ENCODE measurements around the gene AHSP. TPM values are rescaled to one million over a fixed set of nuclear protein-coding genes. Genes with fewer than 3 reads are reported as not detected.
"Not testable (repeated sequence)": the region's sequence is repeated elsewhere in the genome, so short reads cannot be mapped to it uniquely, and the experiment has no call there.

Gene AHSP, protein sequence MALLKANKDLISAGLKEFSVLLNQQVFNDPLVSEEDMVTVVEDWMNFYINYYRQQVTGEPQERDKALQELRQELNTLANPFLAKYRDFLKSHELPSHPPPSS
- total RNA-seq (2014; rRNA removed), result not detected in 2 replicates
- polyA plus RNA-seq (2012), result not detected

DNA sequence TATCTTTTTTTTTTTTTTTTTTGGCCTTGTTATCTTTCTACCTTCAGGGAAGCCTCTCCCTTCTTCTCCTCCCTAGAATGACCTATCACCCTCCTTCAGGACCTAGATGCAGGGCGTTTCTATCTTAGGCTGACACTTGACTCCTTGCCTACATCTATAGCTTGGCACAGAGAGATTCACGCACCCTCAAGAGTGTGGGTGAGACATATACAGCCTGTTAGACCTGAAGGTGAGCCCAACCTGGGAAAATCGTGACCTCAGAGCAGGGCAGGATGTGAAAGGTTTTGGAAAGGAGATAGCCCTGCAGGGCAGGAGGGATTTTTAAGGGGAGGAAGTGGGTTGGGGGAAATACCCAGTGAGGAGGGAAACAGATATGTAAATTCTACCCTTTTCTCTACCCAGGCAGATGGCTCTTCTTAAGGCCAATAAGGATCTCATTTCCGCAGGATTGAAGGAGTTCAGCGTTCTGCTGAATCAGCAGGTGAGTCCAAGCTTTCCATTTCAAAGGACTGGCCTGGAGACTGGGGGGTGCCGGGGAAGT is at the start of gene AHSP:
Gene AHSP (plus strand): TSS at position 167 of the 541 bp plus-strand sequence. CDS start 240 bp downstream, at position 407.
- no peak for DNase-seq (ENCODE audit: low read depth)

DNA sequence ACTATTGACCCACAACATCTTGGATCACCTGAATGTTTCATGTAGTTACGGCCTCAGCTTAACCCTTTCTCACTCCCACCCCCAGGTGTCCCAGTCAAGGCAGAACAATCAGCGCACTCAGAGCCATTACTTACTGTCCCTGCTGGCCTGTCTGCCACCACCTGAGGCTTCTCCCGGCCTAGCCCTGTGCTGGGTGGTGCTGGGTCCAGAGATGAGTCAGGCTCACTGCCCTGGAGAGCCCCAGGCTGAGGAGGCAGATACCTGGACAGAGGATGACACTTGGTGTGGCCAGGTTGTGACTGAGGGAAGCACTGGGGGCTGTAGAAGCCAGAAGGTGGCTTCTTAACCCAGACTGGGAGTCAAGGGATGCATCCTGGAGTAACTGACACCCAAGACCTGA is 48.7 kb upstream of the AHSP start:
- DNase-seq (ENCODE audit: low read depth), result no peak

DNA sequence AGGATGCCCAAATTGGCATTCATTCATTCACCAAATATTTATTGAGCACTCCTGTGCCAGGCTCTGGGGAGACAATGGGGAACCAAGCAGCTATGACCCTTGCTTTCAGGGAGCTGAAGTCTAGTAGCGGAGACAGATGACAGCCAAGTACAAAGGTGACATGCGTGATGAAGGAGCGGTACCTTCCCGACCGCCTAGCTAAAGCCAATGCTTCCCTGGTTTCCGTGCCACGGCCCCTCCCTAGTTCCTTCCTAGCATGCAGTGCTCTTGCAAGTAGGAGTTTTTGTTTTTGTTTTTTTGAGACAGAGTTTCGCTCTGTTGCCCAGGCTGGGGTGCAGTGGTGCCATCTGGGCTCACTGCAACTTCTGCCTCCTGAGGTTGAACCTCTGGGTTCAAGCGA is 47.9 kb upstream of the AHSP start:
- DNase-seq (ENCODE audit: low read depth), result no peak

DNA sequence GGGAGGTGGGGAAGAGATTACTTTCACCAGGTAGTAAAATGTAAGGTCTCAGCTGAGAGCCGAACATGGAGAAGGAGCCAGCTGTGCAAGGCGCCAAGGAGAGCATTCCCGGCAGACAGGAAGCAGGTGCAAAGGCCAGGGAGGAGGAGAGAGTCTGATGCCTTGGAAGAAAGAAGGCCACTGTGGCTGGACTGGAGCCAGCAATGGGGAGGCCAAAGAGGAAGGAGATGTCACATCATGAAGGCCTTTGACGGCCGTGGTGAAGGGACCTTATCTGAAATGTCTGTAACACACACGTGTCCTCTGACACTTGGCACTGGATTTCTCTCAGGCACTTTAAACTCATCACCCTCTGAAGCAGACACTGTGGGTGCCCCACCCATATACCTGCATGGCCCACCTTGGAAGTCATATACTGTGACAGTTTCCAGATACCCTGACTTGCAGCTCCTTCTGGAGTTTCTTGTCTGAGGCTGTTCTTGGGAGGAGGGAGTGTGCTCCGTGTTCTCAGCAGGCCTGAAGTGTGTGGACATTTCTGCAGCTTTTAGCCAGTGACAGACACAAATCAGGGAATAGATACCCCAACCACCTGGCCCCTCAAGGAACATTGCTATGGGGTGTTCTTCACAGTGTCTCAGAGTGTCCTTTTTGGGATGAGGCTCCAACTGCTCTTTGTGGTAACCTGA is 46.7 kb upstream of the AHSP start:
- no peak for DNase-seq (ENCODE audit: low read depth)

DNA sequence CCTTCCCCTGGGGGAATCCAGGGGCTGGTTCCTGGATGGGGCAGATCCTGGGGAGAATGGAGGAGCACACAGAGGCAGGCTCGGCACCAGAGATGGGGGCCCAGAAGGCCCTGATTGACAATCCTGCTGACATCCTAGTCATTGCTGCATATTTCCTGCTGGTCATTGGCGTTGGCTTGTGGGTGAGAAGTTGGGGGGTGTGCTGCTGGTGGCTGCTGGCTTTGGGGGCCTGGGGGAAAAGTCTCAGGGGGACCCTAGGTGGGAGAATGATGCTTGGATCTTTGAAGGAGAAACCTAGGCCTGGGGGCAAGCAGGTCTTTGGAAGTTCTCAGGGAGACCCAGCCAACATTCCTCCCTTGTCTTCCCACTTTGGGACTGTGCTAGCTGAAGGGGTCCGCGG is 44.6 kb upstream of the AHSP start, which contains the start of gene SLC5A2:
Gene SLC5A2 (plus strand): TSS at position 43 of the 400 bp plus-strand sequence. CDS start 14 bp downstream, at position 57.
- DNase-seq (ENCODE audit: low read depth), result no peak

DNA sequence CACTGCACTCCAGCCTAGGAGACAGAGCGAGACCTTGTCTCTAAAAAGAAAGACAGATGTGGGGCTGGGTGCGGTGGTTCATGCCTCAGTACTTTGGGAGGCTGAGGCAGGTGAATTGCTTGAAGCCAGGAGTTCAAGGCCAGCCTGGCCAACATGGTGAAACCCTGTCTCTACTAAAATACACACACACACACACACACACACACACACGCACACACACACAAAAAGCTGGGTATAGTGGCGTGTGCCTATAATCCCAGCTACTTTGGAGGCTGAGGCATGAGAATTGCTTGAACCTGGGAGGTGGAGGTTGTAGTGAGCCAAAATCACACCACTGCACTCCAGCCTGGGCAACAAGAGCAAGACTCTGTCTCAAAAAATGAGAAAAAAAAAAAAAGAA is 43.7 kb upstream of the AHSP start:
- DNase-seq (ENCODE audit: low read depth), result not testable (repeated sequence)

DNA sequence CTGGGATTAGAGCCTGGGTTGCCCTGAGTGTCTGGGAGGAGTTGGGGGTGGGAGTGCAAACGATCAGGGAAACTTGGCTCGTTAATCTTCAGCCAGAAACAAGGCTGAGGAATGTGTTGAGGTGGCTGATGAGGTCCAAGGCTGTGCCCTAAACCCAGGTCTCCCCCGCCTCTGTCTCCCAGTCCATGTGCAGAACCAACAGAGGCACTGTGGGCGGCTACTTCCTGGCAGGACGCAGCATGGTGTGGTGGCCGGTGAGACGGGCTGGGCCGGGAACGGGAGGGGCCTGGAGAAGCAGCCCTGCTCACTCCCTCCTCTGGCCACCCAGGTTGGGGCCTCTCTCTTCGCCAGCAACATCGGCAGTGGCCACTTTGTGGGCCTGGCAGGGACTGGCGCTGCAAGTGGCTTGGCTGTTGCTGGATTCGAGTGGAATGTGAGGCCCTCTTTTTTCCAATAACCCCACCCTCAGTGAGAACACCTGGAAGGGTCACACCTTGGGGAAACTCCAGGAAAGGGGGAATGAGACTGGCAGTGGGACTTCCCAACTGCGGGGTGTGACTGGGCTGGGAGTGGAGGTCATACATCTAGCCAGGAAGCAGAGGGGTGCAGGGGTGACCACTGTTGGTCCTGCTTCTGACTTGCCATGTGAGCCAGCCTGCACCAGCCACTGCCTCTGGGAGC is 43.1 kb upstream of the AHSP start:
- no peak for DNase-seq (ENCODE audit: low read depth)

DNA sequence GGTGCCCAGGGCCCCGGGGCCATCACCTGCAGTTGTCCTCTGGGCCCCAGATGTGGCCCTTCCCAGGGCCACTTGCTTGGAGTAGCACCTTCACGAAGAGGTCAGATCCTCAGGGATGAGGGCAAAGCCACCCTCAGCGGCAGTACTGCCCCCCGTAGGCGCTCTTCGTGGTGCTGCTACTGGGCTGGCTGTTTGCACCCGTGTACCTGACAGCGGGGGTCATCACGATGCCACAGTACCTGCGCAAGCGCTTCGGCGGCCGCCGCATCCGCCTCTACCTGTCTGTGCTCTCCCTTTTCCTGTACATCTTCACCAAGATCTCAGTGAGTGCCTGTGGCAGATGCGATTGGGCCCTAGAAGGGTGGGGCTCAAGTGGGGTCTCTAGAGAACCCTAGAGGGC is 42.1 kb upstream of the AHSP start:
- no peak for DNase-seq (ENCODE audit: low read depth)

DNA sequence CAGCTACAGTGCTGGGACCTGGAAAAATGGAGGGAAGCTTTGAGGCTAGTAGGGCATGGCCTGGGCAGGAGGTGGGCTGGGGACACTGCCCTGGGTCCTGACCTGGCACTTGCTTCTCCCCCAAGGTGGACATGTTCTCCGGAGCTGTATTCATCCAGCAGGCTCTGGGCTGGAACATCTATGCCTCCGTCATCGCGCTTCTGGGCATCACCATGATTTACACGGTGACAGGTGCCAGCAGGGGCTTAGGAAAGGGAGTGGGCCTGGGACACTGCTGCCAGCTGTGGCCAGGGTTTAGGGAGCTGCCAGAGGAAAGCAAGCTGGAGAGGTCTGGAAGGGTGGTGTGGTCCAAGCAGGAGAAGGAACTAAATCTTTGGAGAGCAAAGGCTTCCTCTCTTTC is 41.7 kb upstream of the AHSP start:
- DNase-seq (ENCODE audit: low read depth), result no peak

DNA sequence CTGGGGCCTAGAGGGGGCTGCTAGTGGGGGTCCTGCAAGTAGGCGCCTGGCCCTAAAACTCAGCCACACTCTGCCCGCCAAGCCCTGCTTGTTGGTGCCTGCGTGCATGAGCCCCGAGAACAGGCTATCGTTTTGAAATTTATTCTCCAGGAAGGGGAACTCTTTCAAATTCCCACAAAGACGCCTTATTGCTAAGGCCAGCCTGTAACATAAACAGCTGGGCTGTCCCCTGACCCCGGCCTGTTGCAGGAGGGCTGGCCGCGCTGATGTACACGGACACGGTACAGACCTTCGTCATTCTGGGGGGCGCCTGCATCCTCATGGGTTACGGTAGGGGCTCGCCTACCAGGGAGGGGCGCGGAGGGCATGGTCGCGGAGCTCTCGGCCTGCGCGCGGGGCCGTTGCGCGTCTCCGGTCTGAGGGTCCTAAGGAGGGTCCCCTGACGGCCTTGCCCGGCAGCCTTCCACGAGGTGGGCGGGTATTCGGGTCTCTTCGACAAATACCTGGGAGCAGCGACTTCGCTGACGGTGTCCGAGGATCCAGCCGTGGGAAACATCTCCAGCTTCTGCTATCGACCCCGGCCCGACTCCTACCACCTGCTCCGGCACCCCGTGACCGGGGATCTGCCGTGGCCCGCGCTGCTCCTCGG is 40.5 kb upstream of the AHSP start:
- DNase-seq (ENCODE audit: low read depth), result no peak

DNA sequence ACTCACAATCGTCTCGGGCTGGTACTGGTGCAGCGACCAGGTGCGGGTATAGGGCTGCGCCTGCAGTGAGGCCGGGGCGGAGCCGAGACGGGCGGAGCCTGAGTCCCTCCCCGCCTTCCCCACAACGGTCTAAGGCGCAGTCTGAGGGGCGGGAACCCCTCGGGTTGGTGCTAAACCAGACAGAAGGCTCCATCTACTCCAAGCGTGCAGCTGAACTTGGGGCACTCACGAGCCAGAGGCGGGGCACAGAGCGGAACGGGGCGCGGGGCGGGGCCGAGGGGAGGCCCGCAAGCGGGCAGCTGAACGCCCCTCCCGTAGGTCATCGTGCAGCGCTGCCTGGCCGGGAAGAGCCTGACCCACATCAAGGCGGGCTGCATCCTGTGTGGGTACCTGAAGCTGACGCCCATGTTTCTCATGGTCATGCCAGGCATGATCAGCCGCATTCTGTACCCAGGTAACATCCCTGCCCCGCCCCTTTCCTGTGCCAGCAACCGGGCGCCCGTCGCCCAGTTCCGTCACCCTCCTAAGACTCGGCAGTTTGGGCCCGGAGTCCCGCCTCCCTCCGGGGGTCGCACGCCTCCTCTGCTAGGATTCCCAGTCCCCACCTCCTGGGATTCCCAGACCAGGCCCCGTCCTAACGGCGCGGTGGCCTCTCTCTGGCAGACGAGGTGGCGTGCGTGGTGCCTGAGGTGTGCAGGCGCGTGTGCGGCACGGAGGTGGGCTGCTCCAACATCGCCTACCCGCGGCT is 39.8 kb upstream of the AHSP start:
- peak; percentile 24 for DNase-seq (ENCODE audit: low read depth)

DNA sequence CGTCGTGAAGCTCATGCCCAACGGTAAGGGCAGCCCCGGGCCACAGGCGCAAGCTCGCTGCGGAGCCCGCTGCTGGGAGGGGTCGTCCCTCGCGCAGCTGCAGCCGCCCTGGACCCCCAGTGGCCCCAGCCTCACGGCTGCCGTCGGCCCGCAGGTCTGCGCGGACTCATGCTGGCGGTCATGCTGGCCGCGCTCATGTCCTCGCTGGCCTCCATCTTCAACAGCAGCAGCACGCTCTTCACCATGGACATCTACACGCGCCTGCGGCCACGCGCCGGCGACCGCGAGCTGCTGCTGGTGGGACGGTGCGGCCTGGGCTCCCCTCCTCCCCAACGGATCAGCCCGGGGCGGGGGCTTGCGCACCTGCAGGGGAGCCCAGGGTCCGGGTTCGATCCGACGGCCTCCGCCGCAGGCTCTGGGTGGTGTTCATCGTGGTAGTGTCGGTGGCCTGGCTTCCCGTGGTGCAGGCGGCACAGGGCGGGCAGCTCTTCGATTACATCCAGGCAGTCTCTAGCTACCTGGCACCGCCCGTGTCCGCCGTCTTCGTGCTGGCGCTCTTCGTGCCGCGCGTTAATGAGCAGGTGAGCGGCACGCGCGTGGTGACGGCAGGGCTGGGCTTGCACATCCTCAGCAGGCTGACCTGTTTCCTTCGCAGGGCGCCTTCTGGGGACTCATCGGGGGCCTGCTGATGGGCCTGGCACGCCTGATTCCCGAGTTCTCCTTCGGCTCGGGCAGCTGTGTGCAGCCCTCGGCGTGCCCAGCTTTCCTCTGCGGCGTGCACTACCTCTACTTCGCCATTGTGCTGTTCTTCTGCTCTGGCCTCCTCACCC is 39.0 kb upstream of the AHSP start:
- DNase-seq (ENCODE audit: low read depth), result no peak

DNA sequence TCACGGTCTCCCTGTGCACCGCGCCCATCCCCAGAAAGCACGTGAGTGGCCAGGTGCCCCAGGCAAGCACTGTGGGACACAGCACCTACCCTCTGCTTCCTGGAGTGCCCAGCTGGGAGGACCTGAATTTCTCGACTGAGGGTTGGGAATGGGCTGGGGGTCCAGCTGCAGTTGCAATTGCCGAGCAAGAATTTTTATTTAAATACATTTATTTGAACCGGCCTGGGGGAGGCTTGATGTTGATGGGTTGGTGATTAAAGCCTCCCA is 38.5 kb upstream of the AHSP start:
- DNase-seq (ENCODE audit: low read depth), result no peak

DNA sequence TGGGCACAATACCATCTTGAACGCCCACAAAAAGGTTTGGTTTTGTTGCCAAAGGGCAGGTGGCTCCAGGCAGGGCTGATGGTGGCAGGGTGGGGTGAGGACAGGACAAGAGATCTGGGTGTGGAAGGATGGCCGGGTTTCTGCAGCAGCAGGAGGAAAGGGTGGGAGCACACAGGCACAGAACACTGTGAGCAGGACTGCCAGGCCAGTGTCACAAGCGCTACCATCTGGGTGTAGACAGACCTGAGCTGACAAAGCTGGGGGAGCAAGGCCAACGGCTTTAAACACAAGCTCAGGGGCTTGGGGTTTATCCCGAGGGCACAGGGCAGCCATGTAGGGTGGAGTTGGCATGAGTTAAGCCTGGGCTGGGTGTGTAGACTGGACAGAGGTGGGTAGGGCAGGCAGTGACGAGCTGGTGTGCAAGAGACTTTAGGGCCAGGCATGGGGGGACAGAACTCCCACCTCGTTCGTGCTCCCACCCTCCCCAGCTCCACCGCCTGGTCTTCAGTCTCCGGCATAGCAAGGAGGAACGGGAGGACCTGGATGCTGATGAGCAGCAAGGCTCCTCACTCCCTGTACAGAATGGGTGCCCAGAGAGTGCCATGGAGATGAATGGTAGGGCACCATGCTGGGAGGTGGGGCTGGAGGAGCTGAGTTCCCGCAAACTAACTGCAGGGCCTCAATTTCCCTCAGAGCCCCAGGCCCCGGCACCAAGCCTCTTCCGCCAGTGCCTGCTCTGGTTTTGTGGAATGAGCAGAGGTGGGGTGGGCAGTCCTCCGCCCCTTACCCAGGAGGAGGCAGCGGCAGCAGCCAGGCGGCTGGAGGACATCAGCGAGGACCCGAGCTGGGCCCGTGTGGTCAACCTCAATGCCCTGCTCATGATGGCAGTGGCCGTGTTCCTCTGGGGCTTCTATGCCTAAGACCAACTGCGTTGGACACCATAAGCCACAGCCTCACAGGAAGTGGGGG is 37.8 kb upstream of the AHSP start:
- DNase-seq (ENCODE audit: low read depth), result no peak

DNA sequence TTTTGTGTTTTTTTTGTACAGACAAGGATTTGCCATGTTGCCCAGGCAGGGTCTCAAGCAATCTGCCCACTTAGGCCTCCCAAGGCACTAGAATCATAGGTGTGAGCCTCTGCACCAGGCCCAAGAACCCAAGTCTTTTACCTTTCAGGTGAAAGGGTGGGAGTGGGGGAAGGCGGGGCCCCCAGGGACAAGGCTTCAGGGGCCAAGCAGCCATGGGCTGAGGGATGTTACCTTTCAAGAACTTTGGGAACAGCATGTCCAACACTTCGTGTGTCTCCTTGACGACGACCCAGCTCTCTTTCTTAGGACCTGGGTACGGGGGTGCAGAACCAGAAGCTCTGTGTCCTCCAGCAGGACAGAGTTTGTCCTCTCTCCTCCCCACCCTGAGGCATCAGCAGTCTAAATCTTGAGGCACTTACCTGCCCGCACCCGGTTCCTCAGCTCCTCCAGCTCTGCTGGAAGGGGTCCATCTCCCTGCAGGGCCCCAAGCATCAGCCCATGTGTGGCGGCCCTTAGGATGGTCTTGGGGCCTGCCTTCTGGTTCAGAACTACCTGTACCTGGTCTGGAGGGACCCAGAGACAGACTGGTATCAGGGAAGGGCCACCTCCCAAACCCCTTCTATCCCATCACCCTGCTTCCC is 35.8 kb upstream of the AHSP start:
- no peak for DNase-seq (ENCODE audit: low read depth)

DNA sequence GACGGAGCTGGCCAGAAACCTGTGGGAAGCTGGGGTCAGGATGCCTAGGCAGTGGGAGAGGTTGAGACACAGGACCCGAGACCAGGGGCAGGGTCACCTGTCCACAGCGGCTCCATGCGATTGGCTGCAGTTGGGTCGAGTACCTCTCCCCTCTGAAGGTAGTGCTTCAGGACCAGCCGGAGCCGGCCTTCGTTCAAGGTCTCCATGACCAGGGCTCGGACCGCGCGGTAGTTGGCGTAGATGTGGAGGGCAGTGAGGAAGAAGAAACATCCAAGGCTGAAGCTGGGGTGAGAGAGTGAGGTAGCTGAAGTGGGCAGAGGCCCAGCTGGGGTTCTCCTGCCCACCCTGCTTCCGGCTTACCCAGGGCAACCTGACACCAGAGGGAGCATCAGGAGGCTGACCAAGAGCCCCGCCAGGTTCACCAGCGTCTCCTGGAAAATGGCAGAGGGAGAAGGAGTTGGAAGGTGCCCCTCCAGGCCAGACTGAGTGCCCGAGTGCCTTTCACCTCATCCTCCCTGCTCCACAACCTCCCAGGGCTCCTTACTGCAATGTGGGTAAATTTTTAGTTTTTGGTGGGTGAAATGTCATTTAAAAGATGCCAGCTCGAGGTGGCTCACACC is 34.1 kb upstream of the AHSP start:
- no peak for DNase-seq (ENCODE audit: low read depth)

DNA sequence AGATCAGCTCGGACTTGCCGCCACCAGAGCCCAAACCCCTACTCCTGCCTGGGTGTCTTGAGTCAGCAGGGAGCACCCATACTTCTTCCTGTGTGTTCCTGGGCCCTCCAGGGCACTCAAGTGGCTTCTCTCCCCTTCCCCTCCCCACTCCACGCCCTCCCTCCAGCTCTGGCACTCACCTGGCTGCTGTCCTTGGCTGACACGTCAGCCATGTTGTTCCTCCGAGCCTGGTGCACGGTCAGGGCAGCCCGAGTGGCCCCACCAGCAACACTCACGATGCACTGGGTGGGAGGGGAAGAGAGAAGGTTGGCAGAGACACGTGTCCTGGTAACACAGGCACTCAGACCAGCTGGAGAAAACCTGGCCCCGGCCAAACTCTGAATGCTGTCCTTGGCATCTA is 31.0 kb upstream of the AHSP start:
- no peak for DNase-seq (ENCODE audit: low read depth)

DNA sequence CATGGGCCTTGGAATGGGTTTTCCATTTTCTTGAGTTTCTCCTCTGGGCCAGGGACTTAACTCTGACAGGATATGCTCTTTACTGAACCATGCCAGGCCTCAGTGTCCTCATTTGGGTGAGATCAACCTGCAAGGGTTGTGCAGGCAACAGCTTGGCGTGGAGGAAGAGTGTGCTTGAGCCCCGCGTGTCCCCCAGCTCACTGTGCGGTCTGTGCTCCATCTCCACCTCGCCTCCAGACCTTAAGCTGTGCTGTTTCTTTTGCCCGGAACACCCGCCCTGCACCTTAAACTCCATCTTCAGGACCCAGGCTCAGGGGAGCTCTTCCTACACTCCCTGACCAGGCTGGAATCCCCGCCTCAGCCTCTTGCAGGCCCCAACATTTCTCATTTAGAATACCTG is 29.2 kb upstream of the AHSP start:
- no peak for DNase-seq (ENCODE audit: low read depth)

DNA sequence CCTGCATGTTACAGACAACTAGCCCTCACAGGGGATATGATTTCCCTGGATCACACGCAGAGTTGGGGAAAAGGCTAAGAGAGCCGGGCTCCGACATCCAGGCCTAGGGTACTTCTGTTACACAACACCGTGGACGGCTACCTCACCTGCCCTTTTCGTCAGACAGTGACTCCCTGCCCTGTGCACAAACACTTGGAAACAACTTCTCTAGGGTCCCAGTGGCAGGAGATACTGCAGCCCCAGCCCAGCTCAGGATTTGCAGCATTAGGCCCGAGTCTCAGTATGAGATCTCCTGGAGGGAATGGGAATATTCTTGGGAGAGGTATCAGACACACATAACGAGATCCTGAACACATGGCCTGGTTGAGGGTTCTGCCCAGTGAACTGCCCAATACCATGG is 27.8 kb upstream of the AHSP start:
- no peak for DNase-seq (ENCODE audit: low read depth)

All from LHCN-M2 (cell line).